GM19397 (cell line): ENCODE measurements around the gene UBXN10.

Experiments used
- ATAC-seq: cut with Tn5 transposase; IDR thresholded peaks from one replicate; pipeline ENCODE4 v1.9.1; 2021; ENCODE audit warnings: mild to moderate bottlenecking, moderate library complexity; ENCODE audit not compliant: unreplicated experiment

Gene UBXN10, protein sequence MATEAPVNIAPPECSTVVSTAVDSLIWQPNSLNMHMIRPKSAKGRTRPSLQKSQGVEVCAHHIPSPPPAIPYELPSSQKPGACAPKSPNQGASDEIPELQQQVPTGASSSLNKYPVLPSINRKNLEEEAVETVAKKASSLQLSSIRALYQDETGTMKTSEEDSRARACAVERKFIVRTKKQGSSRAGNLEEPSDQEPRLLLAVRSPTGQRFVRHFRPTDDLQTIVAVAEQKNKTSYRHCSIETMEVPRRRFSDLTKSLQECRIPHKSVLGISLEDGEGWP

DNA sequence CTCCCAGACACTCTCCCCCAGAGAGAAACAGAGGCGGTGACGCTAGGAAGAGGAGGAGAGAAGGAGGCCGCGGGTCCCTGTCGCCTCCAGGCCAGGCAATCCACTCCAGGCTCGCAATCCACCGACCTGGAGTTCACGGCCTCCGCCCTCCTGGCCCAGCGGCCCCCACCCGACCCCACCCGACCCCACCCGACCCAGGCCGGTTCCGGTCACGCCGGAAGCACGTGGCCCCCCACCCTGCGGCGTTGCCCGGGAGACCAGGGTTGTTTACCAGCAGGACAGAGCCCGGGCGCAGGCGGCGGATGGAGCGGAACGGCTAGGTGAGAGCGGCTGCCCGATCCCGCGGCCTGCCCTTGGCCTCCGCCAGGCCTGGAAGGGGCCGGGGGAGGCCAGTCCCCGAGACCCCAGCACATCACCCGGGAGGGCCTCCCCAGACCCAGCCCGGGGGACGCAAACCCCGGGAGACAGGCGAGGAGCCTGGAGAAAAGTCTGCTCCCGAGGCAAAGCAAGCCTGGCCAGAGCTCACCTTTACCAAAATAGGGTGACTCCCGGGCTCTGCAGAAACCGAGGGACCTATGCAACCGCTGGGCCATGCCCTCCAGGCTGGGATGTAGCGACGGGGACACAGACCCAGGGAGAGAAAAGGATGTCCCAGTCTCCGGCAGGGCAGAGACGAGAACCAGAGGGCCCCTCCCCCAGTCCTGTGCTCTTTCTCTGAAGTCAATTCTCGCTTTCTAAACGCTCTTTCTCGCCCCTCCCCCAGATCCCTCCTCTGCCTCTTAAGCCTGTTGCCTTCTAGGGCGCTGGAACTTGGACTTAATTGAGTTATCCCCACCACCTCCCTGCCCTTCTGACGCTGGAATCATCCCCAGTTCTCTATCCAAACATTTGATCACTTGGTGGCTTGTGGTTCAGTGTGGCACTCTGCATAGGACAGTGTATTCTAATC is at the start of gene UBXN10, which contains the start of gene PLA2G2C:
TSS of gene UBXN10 (plus strand) at position 263 of the 949 bp plus-strand sequence. CDS start 4,466 bp downstream, outside the sequence.
TSS of gene PLA2G2C (minus strand) at position 685 of the 949 bp plus-strand sequence. CDS start 9,155 bp downstream, outside the sequence.
- ATAC-seq: no peak

DNA sequence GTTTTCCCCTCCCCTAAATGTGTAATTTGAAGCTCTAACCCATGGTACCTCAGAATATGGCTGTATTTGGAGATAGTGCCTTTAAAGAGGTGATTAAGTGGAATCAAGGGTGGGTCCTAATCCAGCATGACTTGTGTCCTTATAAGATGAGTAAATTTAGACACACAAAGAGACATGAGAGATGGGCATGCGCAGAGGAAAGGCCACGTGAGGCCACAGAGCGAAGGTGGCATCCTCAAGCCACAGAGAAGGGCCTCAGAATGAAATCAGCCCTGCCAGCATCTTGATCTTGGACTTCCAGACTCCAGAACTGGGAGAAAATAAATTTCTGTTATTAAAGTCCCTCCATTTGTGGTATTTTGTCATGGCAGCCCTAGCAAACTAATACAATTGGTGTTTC is 49.6 kb upstream of the UBXN10 start:
- ATAC-seq: no peak

DNA sequence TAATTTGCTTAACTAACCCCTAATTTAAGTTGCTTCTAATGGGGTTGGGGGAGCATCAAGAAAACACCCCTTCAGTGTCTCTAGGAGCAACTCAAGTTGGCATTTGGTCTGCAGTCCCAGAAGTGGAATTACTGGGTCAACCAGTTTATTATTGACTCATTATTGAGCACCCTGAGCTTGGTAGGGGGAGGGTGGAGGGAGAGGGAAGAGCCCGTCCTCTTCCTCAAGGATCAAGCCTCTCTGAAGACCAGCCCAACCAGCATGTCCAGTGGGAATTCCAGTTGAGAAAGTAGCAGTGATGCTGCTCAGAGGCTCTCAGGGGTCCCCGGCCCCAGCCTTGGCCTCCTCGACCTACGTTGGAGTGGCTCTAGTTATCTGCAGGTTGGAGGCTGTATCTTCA is 48.8 kb upstream of the UBXN10 start:
- ATAC-seq: no peak

DNA sequence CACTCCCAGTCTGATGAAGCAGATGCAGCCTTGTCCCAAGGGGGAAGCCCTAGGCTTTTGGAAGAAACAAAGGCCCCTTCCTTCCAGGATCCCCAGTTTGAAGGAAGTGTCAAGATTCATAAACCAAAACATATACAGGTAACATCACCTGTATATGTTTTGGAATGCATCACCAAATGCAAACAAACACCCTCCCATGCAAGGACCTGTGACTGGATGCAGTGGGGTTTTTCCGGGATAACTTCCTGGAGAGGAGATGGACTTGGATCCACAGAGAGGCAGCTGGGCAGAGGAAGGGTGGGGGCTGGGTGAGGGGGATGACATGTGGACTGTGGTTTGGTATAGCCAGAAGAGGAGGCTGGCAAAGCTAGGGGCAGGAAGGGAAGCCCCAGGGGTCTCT is 48.3 kb upstream of the UBXN10 start:
- no peak for ATAC-seq

DNA sequence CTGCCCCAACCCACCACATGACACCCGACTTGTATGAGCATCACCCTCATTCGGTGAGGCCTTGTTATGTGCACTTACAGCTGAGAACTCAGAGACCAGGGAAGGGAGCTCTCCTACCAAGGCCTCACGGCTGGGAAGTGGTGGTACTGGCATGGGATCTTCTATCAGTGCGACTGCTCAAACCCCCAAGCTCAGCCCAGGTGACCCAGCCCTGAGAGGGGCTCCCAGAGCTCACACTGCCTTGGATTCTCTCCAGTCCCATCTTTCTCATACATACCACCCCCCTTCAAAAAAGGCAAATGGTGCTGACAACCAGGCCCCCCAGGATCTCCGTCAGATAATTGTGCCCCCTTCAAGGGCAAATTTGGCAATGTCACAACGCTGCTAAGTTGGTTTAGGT is 47.5 kb upstream of the UBXN10 start:
- no peak for ATAC-seq

DNA sequence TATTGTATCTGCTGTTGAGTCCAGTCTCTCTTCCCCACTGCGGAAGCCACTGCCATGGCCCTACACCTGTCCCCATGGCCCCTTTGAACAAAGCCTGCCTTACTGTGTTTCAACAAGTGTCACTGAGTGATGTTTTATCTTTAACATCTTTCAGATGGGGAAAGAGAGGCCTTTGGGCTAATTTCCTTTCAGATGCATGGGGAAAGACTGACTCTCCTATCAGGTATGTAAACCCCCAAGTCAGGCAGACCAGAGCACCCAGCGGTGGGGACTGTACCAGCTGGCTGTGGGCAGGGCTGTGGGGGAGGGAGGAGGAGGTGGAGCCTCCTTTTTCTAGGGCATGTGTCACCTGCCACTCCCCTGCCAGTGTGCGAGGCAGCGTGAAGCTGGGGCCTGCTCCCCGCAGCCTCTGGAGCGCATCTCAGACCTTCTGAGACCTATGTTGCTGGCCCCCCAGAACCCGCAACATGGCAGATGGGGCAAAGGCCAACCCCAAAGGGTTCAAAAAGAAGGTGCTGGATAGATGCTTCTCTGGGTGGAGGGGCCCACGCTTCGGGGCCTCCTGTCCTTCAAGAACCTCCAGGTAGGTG is 46.8 kb upstream of the UBXN10 start, which contains the start of gene PLA2G2F:
TSS of gene PLA2G2F (plus strand) at position 363 of the 590 bp plus-strand sequence. CDS start at position 468, 105 bp downstream.
- no peak for ATAC-seq

DNA sequence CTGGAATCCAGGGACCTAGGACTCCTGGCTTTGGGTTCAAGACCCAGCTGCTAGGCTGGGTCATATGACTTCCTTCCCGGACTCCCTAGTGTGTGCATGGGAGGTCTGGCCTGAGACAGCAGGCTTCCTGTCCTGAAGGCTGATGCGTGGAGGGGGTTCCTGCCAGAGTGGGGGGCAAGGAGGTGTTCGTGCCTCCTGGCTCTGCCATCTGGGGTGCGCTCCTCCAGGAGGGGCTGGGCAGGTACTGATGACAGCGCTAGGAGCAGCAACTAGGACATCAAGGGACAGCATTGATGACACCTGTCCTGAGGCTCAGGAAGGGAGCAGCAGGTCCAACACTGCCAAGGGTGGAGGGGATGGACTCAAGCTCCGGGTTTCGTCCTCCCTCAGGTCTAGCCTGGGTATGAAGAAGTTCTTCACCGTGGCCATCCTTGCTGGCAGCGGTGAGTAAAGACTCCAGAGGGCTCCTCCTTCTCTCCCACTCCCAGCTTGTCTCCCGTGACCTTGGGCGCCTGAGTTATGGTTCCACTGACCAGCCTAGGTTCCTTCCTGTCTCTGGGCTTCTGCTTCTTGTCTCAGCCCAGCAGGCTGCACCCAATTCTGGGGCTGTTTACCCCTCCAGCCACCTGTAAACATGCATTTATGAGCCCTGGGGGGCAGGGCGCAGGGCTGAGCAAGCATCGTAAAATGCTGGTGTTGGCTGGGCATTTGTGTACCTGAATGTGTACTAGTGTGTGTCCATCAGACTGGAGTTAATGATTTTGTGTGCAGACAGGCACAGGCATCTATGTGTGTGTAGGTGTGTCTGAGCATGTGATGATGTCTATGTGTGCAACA is 45.9 kb upstream of the UBXN10 start:
- ATAC-seq: no peak

DNA sequence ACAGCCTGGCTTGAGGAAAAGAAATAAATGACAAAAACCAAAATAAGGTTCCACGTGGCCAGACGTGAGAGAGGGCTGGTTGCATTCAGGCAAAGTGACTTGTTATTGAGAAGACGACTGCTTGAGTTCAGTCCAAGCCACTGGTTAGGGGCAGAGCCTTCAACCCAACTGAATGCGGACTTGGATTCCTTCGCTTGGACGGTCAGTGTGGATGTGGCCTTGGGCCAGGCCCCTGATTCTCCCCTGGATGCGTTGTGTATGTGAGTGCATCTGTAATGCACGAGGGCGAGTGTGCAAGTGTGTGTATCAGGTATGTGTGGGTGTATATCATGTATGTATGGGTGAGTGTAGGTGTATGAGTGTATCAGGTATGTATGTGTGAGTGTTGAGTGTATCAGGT is 44.9 kb upstream of the UBXN10 start:
- ATAC-seq: no peak

DNA sequence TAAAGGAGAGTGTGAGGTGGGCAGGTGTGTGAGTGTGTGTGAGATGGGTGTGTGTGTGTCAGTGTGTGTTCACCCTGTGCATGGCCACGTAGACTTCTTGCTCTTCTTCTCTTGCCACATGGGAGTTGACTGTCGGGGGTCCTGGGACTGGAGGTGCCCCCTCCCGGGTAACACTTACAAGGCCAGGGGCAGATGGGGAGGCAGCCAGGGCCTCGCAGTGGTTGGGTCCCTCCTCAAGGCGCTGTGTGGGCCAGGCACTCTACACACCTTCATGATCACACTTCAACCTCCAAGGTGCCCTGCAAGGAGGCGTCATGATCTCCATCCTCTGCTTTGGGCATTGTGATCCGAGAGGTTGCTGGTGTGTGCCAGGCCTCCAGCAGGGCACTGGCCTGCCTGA is 44.4 kb upstream of the UBXN10 start:
- ATAC-seq: no peak

DNA sequence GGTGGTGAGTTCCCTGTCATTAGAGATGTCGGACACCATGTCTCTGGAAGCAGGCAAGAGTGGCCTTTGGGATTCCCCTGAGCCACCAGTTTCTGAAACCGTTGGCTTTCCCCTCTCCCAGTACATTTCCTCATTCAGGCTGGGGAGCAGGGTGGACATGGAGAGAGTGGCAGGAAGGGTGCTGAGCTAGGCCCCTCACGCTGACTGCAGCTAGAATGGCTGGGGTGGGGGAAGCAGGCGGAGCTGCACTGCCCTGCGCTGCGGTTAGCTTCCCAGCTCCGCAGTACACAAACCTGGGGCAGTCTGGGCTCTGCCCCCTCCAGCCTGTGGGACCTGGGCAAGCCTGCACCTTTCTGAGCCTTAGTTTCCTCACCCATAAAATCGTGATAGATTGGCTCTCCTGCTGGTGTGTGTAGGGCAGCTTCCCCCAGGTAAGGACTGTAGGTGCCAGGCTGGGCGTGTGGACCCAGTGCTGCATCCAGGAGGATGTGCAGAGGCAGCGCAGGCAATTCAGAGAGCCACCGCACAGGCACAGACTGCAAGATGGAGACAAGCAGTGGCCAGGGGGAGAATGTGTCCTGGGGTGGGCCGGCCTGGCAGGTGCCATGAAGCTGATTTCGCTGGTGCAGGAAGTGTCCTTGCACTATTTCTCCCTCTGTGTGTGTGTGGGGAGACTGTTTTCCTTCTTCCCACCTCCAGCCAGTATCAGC is 43.7 kb upstream of the UBXN10 start:
- ATAC-seq: no peak

DNA sequence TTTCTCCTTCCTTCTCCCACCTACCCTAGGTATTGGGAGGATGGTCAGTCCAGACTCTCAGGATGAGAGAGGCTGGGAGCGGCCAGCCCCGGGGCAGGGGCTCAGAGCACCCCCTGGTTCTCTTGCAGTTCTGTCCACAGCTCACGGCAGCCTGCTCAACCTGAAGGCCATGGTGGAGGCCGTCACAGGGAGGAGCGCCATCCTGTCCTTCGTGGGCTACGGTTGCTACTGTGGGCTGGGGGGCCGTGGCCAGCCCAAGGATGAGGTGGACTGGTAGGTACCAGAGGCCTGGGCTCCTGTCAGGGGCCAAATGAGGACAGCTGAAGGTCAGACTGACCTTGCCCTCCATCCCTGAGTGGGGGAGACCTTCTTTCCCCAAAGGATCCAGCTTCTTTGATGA is 42.6 kb upstream of the UBXN10 start:
- no peak for ATAC-seq

DNA sequence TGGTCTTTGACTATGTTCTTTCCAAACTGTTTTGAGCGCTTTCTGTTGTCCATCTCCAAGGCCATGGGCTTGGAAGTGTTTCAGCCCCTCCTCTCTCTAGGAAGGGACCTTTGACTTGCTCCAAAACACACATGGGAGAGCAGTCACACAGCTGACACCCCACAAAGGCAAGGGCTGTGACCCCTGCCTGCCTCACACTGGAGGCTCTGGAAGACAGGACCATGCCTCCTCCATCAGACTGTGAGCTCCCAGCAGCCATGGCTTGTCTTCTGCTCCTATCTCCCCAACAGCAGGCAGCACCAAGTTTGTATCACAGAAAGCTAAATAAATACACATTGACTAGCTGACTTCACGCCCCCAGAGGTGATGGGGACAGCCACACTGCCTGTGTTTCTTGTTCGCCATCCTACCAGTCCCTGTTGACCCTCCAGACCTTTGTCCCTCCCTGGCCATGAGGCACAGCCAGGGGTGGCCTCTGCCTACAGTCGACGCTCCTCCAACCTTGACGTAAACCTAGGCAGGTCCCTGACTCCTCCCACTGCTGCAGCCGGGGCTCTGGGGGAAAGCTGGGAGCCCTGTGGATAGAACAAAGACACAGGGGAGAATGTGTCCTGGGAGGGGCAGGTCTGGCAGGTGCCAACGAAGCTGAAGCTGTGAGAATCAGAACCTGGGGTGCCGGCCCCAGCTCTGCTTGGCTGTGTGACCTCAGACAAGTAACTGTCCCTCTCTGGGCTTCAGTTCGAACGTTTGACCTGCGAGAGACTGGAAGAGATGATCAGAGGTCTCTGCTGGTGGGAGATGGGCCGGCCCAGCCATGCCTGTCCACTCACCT is 41.9 kb upstream of the UBXN10 start:
- no peak for ATAC-seq

DNA sequence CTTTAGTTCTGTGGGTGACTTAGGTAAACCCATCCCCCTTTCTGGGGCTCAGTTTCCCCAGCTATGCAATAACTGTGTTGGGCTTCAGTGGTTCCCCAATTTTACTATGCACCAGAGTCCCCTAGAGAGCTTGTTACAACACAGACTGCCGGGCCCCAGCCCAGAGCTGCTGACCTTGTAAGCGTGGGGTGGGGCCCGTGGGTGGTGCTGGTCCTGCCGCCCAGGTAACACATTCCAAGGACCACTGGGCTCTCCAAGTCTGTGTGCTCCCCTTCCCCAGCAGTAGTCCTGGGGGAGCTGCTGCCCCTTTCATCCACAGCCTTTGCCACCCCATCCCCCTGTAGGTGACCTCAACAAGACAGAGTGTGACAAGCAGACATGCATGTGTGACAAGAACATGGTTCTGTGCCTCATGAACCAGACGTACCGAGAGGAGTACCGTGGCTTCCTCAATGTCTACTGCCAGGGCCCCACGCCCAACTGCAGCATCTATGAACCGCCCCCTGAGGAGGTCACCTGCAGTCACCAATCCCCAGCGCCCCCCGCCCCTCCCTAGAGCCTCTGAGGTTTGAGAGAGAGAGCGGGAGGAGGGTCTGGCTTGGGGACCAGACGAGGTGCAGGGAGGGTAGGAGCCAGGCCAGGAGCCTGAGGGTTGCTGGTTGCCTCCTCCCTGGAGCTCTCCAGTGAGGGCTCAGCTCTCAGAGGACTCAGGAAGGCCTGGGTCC is 37.9 kb upstream of the UBXN10 start:
- ATAC-seq: no peak

DNA sequence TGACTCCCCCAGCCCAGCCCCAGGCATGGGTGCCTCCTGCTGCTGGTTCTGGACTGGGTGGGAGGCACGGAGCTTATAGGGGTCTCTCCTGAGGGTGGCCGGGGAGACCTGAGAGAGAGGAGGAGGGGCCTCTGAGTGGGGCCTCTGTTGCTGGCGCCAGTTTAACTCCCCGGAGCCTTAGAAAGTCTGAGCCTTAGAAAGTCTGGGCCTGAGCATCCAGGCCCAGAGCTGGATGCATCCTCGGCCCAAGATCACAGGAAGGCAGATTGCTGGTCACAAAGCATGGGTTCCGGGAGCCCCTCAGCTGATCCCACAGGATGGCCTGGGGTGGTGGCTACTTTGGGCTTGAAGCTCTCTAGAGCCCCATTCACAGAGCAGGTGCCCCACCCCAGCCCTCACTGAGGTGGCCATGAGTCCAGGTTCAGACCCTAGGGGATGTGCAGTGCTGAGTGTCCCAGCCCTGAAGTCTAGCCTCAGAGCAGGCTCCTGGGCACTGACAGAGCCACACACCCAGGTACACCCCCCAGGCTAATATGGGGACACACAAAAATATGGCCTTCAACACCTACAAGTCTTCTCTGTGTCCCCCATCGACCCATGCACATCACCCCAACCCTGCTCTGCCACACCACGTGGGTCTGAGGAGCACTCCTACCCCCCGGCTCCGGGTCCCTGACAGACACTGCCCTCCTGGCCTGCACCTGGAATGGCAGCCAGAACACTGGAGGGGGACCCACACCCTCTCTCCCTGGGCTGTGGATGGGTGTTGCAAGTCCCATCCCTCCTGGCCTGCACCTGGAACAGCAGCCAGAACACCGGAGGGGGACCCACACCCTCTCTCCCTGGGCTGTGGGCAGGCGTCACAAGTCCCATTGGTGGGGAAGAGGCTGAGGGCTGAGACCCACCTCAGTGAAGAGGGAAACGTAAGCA is 37.1 kb upstream of the UBXN10 start:
- ATAC-seq: no peak

DNA sequence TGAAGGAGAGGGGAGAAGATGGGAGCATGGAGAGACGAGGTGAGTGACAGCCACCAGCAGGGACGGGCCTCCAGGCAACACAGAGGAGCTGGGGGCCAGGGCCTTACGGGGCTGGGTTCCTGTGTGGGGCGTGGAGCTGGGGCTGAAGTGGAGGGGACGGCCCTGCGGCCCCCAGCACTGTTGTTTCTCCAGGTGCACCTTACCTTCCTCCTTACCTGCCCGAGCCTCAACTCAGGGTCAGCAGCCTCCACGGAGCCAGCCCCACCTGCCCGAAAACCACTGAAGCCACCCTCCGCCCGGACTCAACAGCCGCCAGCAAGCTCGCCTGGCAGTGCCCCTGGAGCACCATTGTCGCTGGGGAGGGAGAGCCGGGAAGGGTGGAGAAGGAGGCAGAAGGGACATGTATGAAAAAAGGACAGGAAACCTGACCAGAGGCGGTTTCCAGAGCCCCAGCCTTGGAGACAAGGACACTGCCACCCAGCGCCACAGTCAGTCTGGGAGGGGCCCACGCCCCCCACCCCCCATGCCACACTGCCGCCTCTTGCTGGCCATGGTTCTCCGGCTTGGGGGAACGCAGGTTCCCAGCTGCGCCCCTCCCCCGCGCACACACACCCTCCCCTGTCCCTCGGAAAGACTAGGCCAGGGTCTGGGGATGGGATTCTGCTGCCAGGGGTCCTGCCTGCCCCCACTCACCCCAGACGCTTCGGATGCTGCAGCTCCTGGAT is 36.1 kb upstream of the UBXN10 start:
- ATAC-seq: no peak

DNA sequence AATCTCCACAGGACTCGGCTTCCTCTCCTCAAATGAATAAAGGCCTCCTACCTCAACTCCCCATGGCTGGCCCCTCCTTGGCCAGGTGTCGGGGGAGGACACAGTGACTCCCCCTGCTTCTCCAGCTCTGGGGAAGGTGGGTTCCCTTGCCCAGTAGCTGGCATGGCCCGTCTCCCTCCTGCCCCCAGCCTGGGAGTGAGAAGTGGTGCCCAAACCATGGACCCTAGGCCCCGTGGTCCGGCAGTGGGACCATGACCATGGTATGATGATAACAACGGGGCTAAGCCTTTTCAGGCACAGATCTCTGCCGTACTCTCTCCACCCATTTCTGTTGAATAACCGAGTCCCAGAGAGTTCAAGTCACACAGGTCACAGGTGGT is 35.6 kb upstream of the UBXN10 start:
- no peak for ATAC-seq

DNA sequence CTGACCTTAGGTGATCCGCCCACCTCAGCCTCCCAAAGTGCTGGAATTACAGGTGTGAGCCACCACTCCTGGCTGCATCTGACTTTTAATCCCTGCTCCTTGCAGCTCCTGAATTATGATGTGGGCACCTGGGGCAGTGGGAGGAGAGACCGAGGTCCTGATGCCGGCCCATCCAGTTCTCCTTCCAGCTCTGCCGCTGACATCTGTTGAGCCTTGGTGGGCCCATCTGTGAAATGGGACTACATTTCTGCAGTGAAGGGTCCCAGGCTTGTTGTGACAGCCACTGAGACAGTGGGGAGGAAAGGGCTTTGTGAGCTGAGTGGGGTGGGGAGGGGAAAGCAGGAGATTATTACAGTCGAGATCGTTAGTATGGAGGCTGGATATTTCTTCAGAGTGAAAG is 34.9 kb upstream of the UBXN10 start:
- ATAC-seq: no peak
